ENCODE results near the gene FARS2.

Gene FARS2

GRCh38 chr6:5248302-5249098 lies 12.8 kb upstream of the FARS2 start:
- no peak overlapping the region for H3K4me2 ChIP-seq (ENCODE audit: low read length)
- no peak overlapping the region for H3K27ac ChIP-seq (ENCODE audit: low read depth, low read length)
- H2BK120ac ChIP-seq (ENCODE audit: insufficient read depth, low read length, poor library complexity) = no peak overlapping the region
- no peak overlapping the region for H2AK5ac ChIP-seq (ENCODE audit: low read length)
- H3K9ac ChIP-seq (ENCODE audit: low read length) = no peak overlapping the region
- H2BK5ac ChIP-seq (ENCODE audit: low read depth, low read length, poor library complexity) = no peak overlapping the region
- no peak overlapping the region for H4K8ac ChIP-seq (ENCODE audit: low read depth, low read length)
- no peak overlapping the region for H3K14ac ChIP-seq (ENCODE audit: low read length)
- no peaks in the 10 kb centered on the region for H3K79me2 ChIP-seq (ENCODE audit: control insufficient read depth, insufficient read depth, low read length, poor library complexity)
- no peak for DNase-seq
- no peaks in the 10 kb centered on the region for H3K4me1 ChIP-seq (ENCODE audit: control insufficient read depth in 1 of 2, insufficient read depth in 2 of 2, low read length in 2 of 2)
- no peak overlapping the region for H2BK12ac ChIP-seq (ENCODE audit: low read length)
- no peak overlapping the region for H3K4me3 ChIP-seq (ENCODE audit: low read depth, low read length)
- H4K12ac ChIP-seq (ENCODE audit: low read depth, low read length) = no peak overlapping the region
- no peaks in the 10 kb centered on the region for H3K79me1 ChIP-seq (ENCODE audit: low read length)
- H3K18ac ChIP-seq (ENCODE audit: low read length) = no peak overlapping the region
- H2AFZ ChIP-seq (ENCODE audit: insufficient read depth, low read length, poor library complexity) = no peak overlapping the region
- H3K9me3 ChIP-seq (ENCODE audit: insufficient read depth, low read depth, low read length) = no peaks in the 10 kb centered on the region
- H4K91ac ChIP-seq (ENCODE audit: low read depth, low read length) = no peak overlapping the region
- H3K4ac ChIP-seq (ENCODE audit: low read depth, low read length) = no peak overlapping the region
- WGBS (ENCODE audit: extremely low coverage, insufficient coverage, insufficient read length) = no CpG with 5 or more reads among the region's 9 CpGs
- no peak overlapping the region for H3K23ac ChIP-seq (ENCODE audit: low read length)
- peaks cover 2 to 3% of the 10 kb centered on the region in 2 experiments for H3K36me3 ChIP-seq (ENCODE audit: control insufficient read depth in 1 of 2, insufficient read depth in 2 of 2, low read length in 2 of 2)
- H3K27me3 ChIP-seq (ENCODE audit: insufficient read depth, low read length) = no peaks in the 10 kb centered on the region

DNA sequence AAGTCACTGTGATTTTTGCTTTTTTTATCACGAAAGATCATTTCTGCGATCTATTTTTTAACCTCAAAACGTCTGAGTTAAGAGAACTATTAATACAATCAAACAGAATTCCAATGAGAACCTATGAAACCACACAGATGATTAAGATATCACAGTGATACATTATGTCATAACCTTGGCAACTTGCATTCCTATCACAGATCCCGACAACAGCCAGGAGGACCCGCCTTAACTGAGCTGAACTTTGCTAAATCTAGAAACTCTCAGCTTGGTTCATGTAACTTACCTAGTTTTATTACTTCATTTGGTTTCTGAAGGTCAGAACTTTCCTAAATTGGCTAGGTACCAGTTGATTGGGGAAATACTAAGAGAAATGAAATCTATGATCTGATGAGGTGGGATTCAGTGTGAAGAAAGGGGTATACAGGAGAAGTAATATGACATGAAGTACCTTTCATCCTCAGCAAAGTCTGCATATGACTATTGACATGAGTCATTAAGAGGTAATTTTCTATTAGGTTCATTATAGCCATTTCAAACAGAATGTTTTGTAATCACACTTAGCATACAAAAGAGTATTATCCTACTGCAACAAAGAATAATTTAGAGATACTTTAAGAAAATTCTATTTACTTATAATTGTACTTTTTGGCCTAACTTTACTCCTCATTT lies 11.7 kb upstream of the FARS2 start:
- H2BK5ac ChIP-seq (ENCODE audit: low read depth, low read length, poor library complexity) = no peak overlapping the region
- no peak overlapping the region for H4K12ac ChIP-seq (ENCODE audit: low read depth, low read length)
- H3K18ac ChIP-seq (ENCODE audit: low read length) = no peak overlapping the region
- H3K27ac ChIP-seq (ENCODE audit: low read depth, low read length) = no peak overlapping the region
- no peak overlapping the region for H2AFZ ChIP-seq (ENCODE audit: insufficient read depth, low read length, poor library complexity)
- H4K91ac ChIP-seq (ENCODE audit: low read depth, low read length) = no peak overlapping the region
- no peaks in the 10 kb centered on the region for H3K4me1 ChIP-seq (ENCODE audit: control insufficient read depth in 1 of 2, insufficient read depth in 2 of 2, low read length in 2 of 2)
- no peaks in the 10 kb centered on the region for H3K9me3 ChIP-seq (ENCODE audit: insufficient read depth, low read depth, low read length)
- no peak overlapping the region for H3K4me3 ChIP-seq (ENCODE audit: low read depth, low read length)
- H3K23ac ChIP-seq (ENCODE audit: low read length) = no peak overlapping the region
- no peak overlapping the region for H2BK12ac ChIP-seq (ENCODE audit: low read length)
- no peak overlapping the region for H4K8ac ChIP-seq (ENCODE audit: low read depth, low read length)
- H2AK5ac ChIP-seq (ENCODE audit: low read length) = no peak overlapping the region
- no peak overlapping the region for H3K9ac ChIP-seq (ENCODE audit: low read length)
- WGBS (ENCODE audit: extremely low coverage, insufficient coverage, insufficient read length) = no CpG with 5 or more reads among the region's 5 CpGs
- no peaks in the 10 kb centered on the region for H3K79me1 ChIP-seq (ENCODE audit: low read length)
- H3K14ac ChIP-seq (ENCODE audit: low read length) = no peak overlapping the region
- no peaks in the 10 kb centered on the region for H3K27me3 ChIP-seq (ENCODE audit: insufficient read depth, low read length)
- DNase-seq = no peak
- H3K79me2 ChIP-seq (ENCODE audit: control insufficient read depth, insufficient read depth, low read length, poor library complexity) = no peaks in the 10 kb centered on the region
- H3K36me3 ChIP-seq (ENCODE audit: control insufficient read depth in 1 of 2, insufficient read depth in 2 of 2, low read length in 2 of 2) = peaks cover 2 to 3% of the 10 kb centered on the region in 2 experiments
- H3K4me2 ChIP-seq (ENCODE audit: low read length) = no peak overlapping the region
- no peak overlapping the region for H3K4ac ChIP-seq (ENCODE audit: low read depth, low read length)
- H2BK120ac ChIP-seq (ENCODE audit: insufficient read depth, low read length, poor library complexity) = no peak overlapping the region

- Histone ChIP-seq H3K14ac (ENCODE audit: low read length) (no peak overlapping the region), H2BK5ac (ENCODE audit: low read depth, low read length, poor library complexity) (no peak overlapping the region), H2BK120ac (ENCODE audit: insufficient read depth, low read length, poor library complexity) (no peak overlapping the region), H3K27ac (ENCODE audit: low read depth, low read length) (no peak overlapping the region), H3K9me3 (ENCODE audit: insufficient read depth, low read depth, low read length) (no peaks in the 10 kb centered on the region), H3K4me3 (ENCODE audit: low read depth, low read length) (no peak overlapping the region), H3K9ac (ENCODE audit: low read length) (no peak overlapping the region), H2BK12ac (ENCODE audit: low read length) (no peak overlapping the region), H4K8ac (ENCODE audit: low read depth, low read length) (no peak overlapping the region), H4K91ac (ENCODE audit: low read depth, low read length) (no peak overlapping the region), H3K4me1 (ENCODE audit: control insufficient read depth in 1 of 2, insufficient read depth in 2 of 2, low read length in 2 of 2) (no peaks in the 10 kb centered on the region), H3K79me1 (ENCODE audit: low read length) (no peaks in the 10 kb centered on the region), H3K79me2 (ENCODE audit: control insufficient read depth, insufficient read depth, low read length, poor library complexity) (no peaks in the 10 kb centered on the region), H2AK5ac (ENCODE audit: low read length) (no peak overlapping the region), H3K4ac (ENCODE audit: low read depth, low read length) (no peak overlapping the region), H3K23ac (ENCODE audit: low read length) (no peak overlapping the region), H2AFZ (ENCODE audit: insufficient read depth, low read length, poor library complexity) (no peak overlapping the region), H3K27me3 (ENCODE audit: insufficient read depth, low read length) (no peaks in the 10 kb centered on the region), H4K12ac (ENCODE audit: low read depth, low read length) (no peak overlapping the region), H3K4me2 (ENCODE audit: low read length) (no peak overlapping the region), H3K18ac (ENCODE audit: low read length) (no peak overlapping the region), H3K36me3 (ENCODE audit: control insufficient read depth in 1 of 2, insufficient read depth in 2 of 2, low read length in 2 of 2) (peaks cover 2 to 3% of the 10 kb centered on the region in 2 experiments)
- 100% methylated on average over 1 of the region's 3 CpGs for WGBS (ENCODE audit: extremely low coverage, insufficient coverage, insufficient read length)
- DNase-seq = no peak
Measured at GRCh38 chr6:5250451-5250850, 10.9 kb upstream of the FARS2 start.

DNA sequence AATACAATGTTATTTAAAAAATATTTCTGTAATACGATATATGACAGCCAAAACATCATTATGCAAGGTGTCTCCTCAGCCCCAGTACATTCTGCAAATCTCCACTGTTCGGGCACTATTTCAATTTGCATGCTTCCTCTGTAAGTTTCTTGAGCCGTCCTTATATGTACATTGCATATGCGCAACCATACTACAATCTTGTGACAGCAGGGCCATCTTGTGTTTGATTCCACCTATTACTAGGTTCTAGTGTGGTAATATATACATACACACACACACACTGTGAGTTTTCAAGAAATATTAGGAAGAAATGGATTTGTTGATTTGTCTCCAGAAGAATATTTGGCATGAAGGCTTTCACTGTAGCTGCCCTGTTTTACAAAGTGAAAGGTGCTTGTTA lies 10.4 kb upstream of the FARS2 start:
- Histone ChIP-seq H3K9ac (ENCODE audit: low read length) (no peak overlapping the region), H3K79me2 (ENCODE audit: control insufficient read depth, insufficient read depth, low read length, poor library complexity) (no peaks in the 10 kb centered on the region), H3K14ac (ENCODE audit: low read length) (no peak overlapping the region), H3K9me3 (ENCODE audit: insufficient read depth, low read depth, low read length) (no peaks in the 10 kb centered on the region), H2BK12ac (ENCODE audit: low read length) (no peak overlapping the region), H3K4ac (ENCODE audit: low read depth, low read length) (no peak overlapping the region), H3K4me2 (ENCODE audit: low read length) (no peak overlapping the region), H4K91ac (ENCODE audit: low read depth, low read length) (no peak overlapping the region), H4K12ac (ENCODE audit: low read depth, low read length) (no peak overlapping the region), H3K23ac (ENCODE audit: low read length) (no peak overlapping the region), H2AK5ac (ENCODE audit: low read length) (no peak overlapping the region), H3K27me3 (ENCODE audit: insufficient read depth, low read length) (no peaks in the 10 kb centered on the region), H4K8ac (ENCODE audit: low read depth, low read length) (no peak overlapping the region), H3K79me1 (ENCODE audit: low read length) (no peaks in the 10 kb centered on the region), H3K4me3 (ENCODE audit: low read depth, low read length) (no peak overlapping the region), H2BK5ac (ENCODE audit: low read depth, low read length, poor library complexity) (no peak overlapping the region), H3K18ac (ENCODE audit: low read length) (no peak overlapping the region), H2AFZ (ENCODE audit: insufficient read depth, low read length, poor library complexity) (no peak overlapping the region), H3K4me1 (ENCODE audit: control insufficient read depth in 1 of 2, insufficient read depth in 2 of 2, low read length in 2 of 2) (no peaks in the 10 kb centered on the region), H3K36me3 (ENCODE audit: control insufficient read depth in 1 of 2, insufficient read depth in 2 of 2, low read length in 2 of 2) (peaks cover 0 to 3% of the 10 kb centered on the region in 2 experiments), H3K27ac (ENCODE audit: low read depth, low read length) (no peak overlapping the region), H2BK120ac (ENCODE audit: insufficient read depth, low read length, poor library complexity) (no peak overlapping the region)
- DNase-seq = no peak
- WGBS (ENCODE audit: extremely low coverage, insufficient coverage, insufficient read length) = no CpG with 5 or more reads among the region's 4 CpGs
